Upper lobe of left lung (tissue), 6 donors: ENCODE results near the gene ZFYVE9. TPM values are rescaled to one million over a fixed set of nuclear protein-coding genes. Genes with fewer than 3 reads are reported as not detected.
"Not testable (repeated sequence)": the region's sequence is repeated elsewhere in the genome, so short reads cannot be mapped to it uniquely, and the experiment has no call there.

ENCODE experiments used
- ATAC-seq, 2 donors: fragments of 200-7000 bp; cut with Tn5 transposase; one replicate each; pipeline ENCODE4 v1.9.1; 2022; ENCODE audit warnings: mild to moderate bottlenecking in 2 of 2, moderate library complexity in 2 of 2; ENCODE audit not compliant: low FRiP score in 2 of 2
- DNase-seq, 2 donors: peaks; one replicate each; pipeline ENCODE4 v3.0.0-alpha.2; 2019 to 2020
- H3K27ac ChIP-seq, 4 donors: fragments of 200-600 bp; sonication (generic); one replicate each; pipeline ENCODE4 v1.5.1; 2016 to 2019
- H3K27me3 ChIP-seq, 4 donors: fragments of 200-600 bp; sonication (generic); one replicate each; pipeline ENCODE4 v1.5.1; 2017 to 2019
- H3K36me3 ChIP-seq, 4 donors: fragments of 200-600 bp; sonication (generic); one replicate each; pipeline ENCODE4 v1.5.1; 2016 to 2019
- H3K4me1 ChIP-seq, 4 donors: fragments of 200-600 bp; sonication (generic); one replicate each; pipeline ENCODE4 v1.5.1; 2018 to 2019
- H3K4me3 ChIP-seq, 4 donors: fragments of 200-600 bp; sonication (generic); one replicate each; pipeline ENCODE4 v1.5.1; 2017 to 2019; ENCODE audit warnings: mild to moderate bottlenecking in 2 of 4, moderate library complexity in 1 of 4
- H3K9me3 ChIP-seq, 4 donors: fragments of 200-600 bp; sonication (generic); one replicate each; pipeline ENCODE4 v1.5.1; 2018 to 2019
- EP300 ChIP-seq, 4 donors: sonication (generic); formaldehyde crosslinking; IDR thresholded peaks; one replicate each; pipeline ENCODE4 v1.5.1; 2017; ENCODE audit warnings: antibody characterized with exemption in 4 of 4, control low read depth in 2 of 4
- POLR2A ChIP-seq, 4 donors: fragments of 450-650 bp; IDR thresholded peaks; one replicate each; pipeline ENCODE4 v1.5.1; 2016 to 2017; ENCODE audit warnings: antibody characterized with exemption in 4 of 4, mild to moderate bottlenecking in 2 of 4
- POLR2AphosphoS5 ChIP-seq, 2 donors: sonication (generic); formaldehyde crosslinking; IDR thresholded peaks; one replicate each; pipeline ENCODE4 v1.5.1; 2017; ENCODE audit warnings: antibody characterized with exemption in 2 of 2
- WGBS, 2 donors: methylation state at CpG; one replicate each; pipeline ENCODE4 v1.1.5; 2017 to 2018; 5-methylcytosine and 5-hydroxymethylcytosine counted together
- total RNA-seq, 6 donors: library from RNA; depleted of rRNA in 4 of 6; stranded (reverse); fragments of >200 nt in 4 of 6; gene quantifications; one replicate each; pipeline versions ENCODE4 v1.1.0 to v1.2.1, GENCODE V29; 2016 to 2021
- TF ChIP-seq, protein P1 (sequence below), 6 experiments: fragments of 450-650 bp in 4 of 6; fragments of 200-600 bp in 2 of 6; sonication (generic) in 2 of 6; IDR thresholded peaks; one replicate each; pipeline ENCODE4 v1.5.1; 2016 to 2019; ENCODE audit warnings: antibody characterized with exemption in 6 of 6
- donor health status: DM: no; HTN: no; CAD: no; lungs with moderate emphysema.
- donor health status: DM: no; HTN: yes; CAD: no; lungs with severe emphysema.

ZFYVE9 gene
- total RNA-seq, 6 donors from 2014 or later = 13.4 to 40.3 (median 19.6) TPM

- H3K4me1 ChIP-seq = peaks cover 0 to 3% (median 1%) of the 10 kb centered on the region in 4 donors
- no peaks in the 10 kb centered on the region for H3K9me3 ChIP-seq
- ATAC-seq (no peak), DNase-seq (no peak)
- WGBS, 2 donors = 82 to 85% methylated on average over 7 of the region's 7 CpGs
- H3K27me3 ChIP-seq = no peaks in the 10 kb centered on the region
- TF ChIP-seq, protein P1, sequence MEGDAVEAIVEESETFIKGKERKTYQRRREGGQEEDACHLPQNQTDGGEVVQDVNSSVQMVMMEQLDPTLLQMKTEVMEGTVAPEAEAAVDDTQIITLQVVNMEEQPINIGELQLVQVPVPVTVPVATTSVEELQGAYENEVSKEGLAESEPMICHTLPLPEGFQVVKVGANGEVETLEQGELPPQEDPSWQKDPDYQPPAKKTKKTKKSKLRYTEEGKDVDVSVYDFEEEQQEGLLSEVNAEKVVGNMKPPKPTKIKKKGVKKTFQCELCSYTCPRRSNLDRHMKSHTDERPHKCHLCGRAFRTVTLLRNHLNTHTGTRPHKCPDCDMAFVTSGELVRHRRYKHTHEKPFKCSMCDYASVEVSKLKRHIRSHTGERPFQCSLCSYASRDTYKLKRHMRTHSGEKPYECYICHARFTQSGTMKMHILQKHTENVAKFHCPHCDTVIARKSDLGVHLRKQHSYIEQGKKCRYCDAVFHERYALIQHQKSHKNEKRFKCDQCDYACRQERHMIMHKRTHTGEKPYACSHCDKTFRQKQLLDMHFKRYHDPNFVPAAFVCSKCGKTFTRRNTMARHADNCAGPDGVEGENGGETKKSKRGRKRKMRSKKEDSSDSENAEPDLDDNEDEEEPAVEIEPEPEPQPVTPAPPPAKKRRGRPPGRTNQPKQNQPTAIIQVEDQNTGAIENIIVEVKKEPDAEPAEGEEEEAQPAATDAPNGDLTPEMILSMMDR (IDR thresholded peaks at IDR 0.05) = no peak
- TF ChIP-seq POLR2A (IDR thresholded peaks at IDR 0.05) (no peak), EP300 (IDR thresholded peaks at IDR 0.05) (no peak), POLR2AphosphoS5 (IDR thresholded peaks at IDR 0.05) (no peak)
- H3K27ac ChIP-seq = no peak overlapping the region
- no peaks in the 10 kb centered on the region for H3K36me3 ChIP-seq
- H3K4me3 ChIP-seq = no peak overlapping the region
These were observed 62.2 kb downstream of the ZFYVE9 start for GRCh38 chr1:52203935-52204625.

GRCh38 chr1:52204696-52205095, 62.8 kb downstream of the ZFYVE9 start:
- WGBS, 2 donors = 53 to 67% methylated on average over 5 of the region's 5 CpGs

DNA sequence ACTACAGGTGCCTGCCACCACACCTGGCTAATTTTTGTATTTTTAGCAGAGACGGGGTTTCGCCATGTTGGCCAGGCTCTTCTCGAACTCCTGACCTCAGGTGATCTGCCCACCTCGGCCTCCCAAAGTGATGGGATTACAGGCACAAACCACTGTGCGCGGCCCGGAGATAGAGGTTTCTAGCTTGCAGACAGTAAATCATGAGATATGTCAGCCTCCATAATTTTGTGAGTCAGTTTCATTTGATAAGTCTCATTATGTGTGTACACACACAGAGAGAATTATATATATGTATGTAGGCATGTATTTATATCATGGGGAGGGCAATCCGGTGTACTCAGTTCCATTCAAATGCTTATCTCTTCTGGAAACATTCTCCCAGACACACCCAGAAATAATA, 64.8 kb downstream of the ZFYVE9 start:
- not testable (repeated sequence) for H3K27me3 ChIP-seq, DNase-seq, ATAC-seq

More at GRCh38 chr1:52204696-52205095, 62.8 kb downstream of the ZFYVE9 start:
- ATAC-seq = no peak
- no peak for DNase-seq
- no peaks in the 10 kb centered on the region for H3K9me3 ChIP-seq
- no peaks in the 10 kb centered on the region for H3K27me3 ChIP-seq
- H3K4me3 ChIP-seq = no peak overlapping the region
- TF ChIP-seq EP300 (IDR thresholded peaks at IDR 0.05) = no peak
- TF ChIP-seq POLR2A (IDR thresholded peaks at IDR 0.05) = no peak
- TF ChIP-seq, protein P1 (IDR thresholded peaks at IDR 0.05) = no peak
- TF ChIP-seq POLR2AphosphoS5 (IDR thresholded peaks at IDR 0.05) = no peak
- peaks cover 0 to 3% (median 1%) of the 10 kb centered on the region in 4 donors for H3K4me1 ChIP-seq
- H3K36me3 ChIP-seq = no peaks in the 10 kb centered on the region
- no peak overlapping the region for H3K27ac ChIP-seq

GRCh38 chr1:52209429-52209828, 67.5 kb downstream of the ZFYVE9 start:
- no peaks in the 10 kb centered on the region for H3K9me3 ChIP-seq
- no peak overlapping the region for H3K27ac ChIP-seq
- ATAC-seq (no peak), DNase-seq (no peak)
- 90 to 92% methylated on average over 2 of the region's 2 CpGs for WGBS, 2 donors
- H3K36me3 ChIP-seq = no peaks in the 10 kb centered on the region
- H3K27me3 ChIP-seq = no peaks in the 10 kb centered on the region
- no peak overlapping the region for H3K4me3 ChIP-seq
- TF ChIP-seq POLR2AphosphoS5 (IDR thresholded peaks at IDR 0.05) = no peak
- TF ChIP-seq, protein P1 (IDR thresholded peaks at IDR 0.05) = no peak
- TF ChIP-seq EP300 (IDR thresholded peaks at IDR 0.05) = no peak
- no peak for TF ChIP-seq POLR2A (IDR thresholded peaks at IDR 0.05)
- peaks cover 0 to 3% (median 1%) of the 10 kb centered on the region in 4 donors for H3K4me1 ChIP-seq

More for the DNA sequence above, 64.8 kb downstream of the ZFYVE9 start:
- H3K9me3 ChIP-seq, H3K4me3 ChIP-seq, H3K4me1 ChIP-seq, H3K36me3 ChIP-seq, H3K27ac ChIP-seq: not testable (repeated sequence)
- WGBS, 2 donors = 86 to 92% methylated on average over 8 of the region's 8 CpGs

DNA sequence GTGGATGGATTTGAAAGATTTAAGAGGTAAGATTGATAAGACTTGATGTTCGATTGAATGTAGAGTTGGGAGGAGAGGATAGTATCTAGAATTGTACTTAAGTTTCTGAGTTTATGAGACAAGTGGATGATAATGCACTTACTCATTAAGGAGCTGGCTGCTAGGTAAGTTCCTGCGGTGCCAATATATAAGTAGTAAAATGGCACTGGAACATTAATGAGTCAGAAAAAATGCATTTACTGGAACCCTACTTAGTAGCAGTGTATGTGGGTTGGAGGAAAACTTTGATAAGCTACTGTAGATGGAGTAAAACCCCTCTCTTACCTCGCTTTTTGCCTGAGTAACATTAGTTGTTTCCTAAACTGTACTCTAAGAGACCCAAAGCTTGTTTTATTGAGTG, 68.2 kb downstream of the ZFYVE9 start:
- no peak for ATAC-seq

More for the DNA sequence above, 68.2 kb downstream of the ZFYVE9 start:
- Histone ChIP-seq H3K4me3 (no peak overlapping the region), H3K27me3 (no peaks in the 10 kb centered on the region), H3K4me1 (peaks cover 0 to 3% (median 1%) of the 10 kb centered on the region in 4 donors), H3K36me3 (no peaks in the 10 kb centered on the region), H3K27ac (no peak overlapping the region), H3K9me3 (no peaks in the 10 kb centered on the region)
- WGBS, 2 donors = 87 to 92% methylated on average over 3 of the region's 3 CpGs
- DNase-seq = no peak
- TF ChIP-seq, protein P1 (IDR thresholded peaks at IDR 0.05) = no peak
- TF ChIP-seq POLR2AphosphoS5 (IDR thresholded peaks at IDR 0.05) = no peak
- no peak for TF ChIP-seq EP300 (IDR thresholded peaks at IDR 0.05)
- TF ChIP-seq POLR2A (IDR thresholded peaks at IDR 0.05) = no peak
